SK-N-SH treated with all-trans-retinoic acid at 6 μM for 48 hours (cell line): ENCODE results near the gene KIF1C.

Experiments used
- ATAC-seq: fragments of 200-7000 bp; cut with Tn5 transposase; 3 replicates; pipeline ENCODE4 v1.9.1; 2020; ENCODE audit warnings: mild to moderate bottlenecking, moderate library complexity
- ARNTL ChIP-seq: fragments of 450-650 bp; formaldehyde crosslinking; IDR thresholded peaks from 2 replicates; pipeline ENCODE4 v1.5.0; 2020; ENCODE audit warnings: low read depth, mild to moderate bottlenecking, moderate library complexity, borderline replicate concordance
- BACH2 ChIP-seq: fragments of 250-450 bp; sonication (Bioruptor Pico); IDR thresholded peaks from 2 replicates; pipeline ENCODE4 v1.9.0; 2021; ENCODE audit warnings: mild to moderate bottlenecking, borderline replicate concordance
- CREB5 ChIP-seq: fragments of 250-450 bp; sonication (Bioruptor Pico); IDR thresholded peaks from 2 replicates; pipeline ENCODE4 v1.5.1; 2020; ENCODE audit warnings: low read depth, mild to moderate bottlenecking, moderate library complexity
- CSDC2 ChIP-seq: fragments of 250-450 bp; sonication (Bioruptor Pico); IDR thresholded peaks from 2 replicates; pipeline ENCODE4 v1.5.0; 2020; ENCODE audit warnings: mild to moderate bottlenecking, moderate library complexity
- CSRNP3 ChIP-seq: fragments of 250-450 bp; sonication (Bioruptor Pico); IDR thresholded peaks from 2 replicates; pipeline ENCODE4 v1.5.1; 2021; ENCODE audit warnings: mild to moderate bottlenecking, moderate library complexity
- ESRRG ChIP-seq: fragments of 250-450 bp; sonication (Bioruptor Pico); IDR thresholded peaks from 2 replicates; pipeline ENCODE4 v1.6.1; 2021; ENCODE audit warnings: mild to moderate bottlenecking
- GLIS3 ChIP-seq: fragments of 250-450 bp; sonication (Bioruptor Pico); IDR thresholded peaks from 2 replicates; pipeline ENCODE4 v1.5.0; 2020; ENCODE audit warnings: mild to moderate bottlenecking, moderate library complexity
- OSR1 ChIP-seq: fragments of 250-450 bp; sonication (Bioruptor Pico); IDR thresholded peaks from 2 replicates; pipeline ENCODE4 v1.8.0; 2022; ENCODE audit warnings: moderate library complexity, mild to moderate bottlenecking, inconsistent platforms
- PATZ1 ChIP-seq: fragments of 250-450 bp; sonication (Bioruptor Pico); IDR thresholded peaks from 2 replicates; pipeline ENCODE4 v1.8.0; 2020; ENCODE audit warnings: mild to moderate bottlenecking, moderate library complexity, borderline replicate concordance
- POU6F1 ChIP-seq: fragments of 250-450 bp; sonication (Bioruptor Pico); IDR thresholded peaks from 2 replicates; pipeline ENCODE4 v1.8.0; 2021; ENCODE audit warnings: low read depth, mild to moderate bottlenecking, moderate library complexity, borderline replicate concordance
- PPARA ChIP-seq: fragments of 250-450 bp; sonication (Bioruptor Pico); IDR thresholded peaks from 2 replicates; pipeline ENCODE4 v1.5.0; 2020; ENCODE audit warnings: mild to moderate bottlenecking, borderline replicate concordance
- RARB ChIP-seq: fragments of 250-450 bp; sonication (Bioruptor Pico); IDR thresholded peaks from 2 replicates; pipeline ENCODE4 v1.8.0; 2021; ENCODE audit warnings: mild to moderate bottlenecking, moderate library complexity
- SNAI2 ChIP-seq: fragments of 250-450 bp; sonication (Bioruptor Pico); IDR thresholded peaks from 2 replicates; pipeline ENCODE4 v1.5.0; 2020; ENCODE audit warnings: mild to moderate bottlenecking, moderate library complexity
- TCF4 ChIP-seq: fragments of 250-450 bp; sonication (Bioruptor Pico); IDR thresholded peaks from 2 replicates; pipeline ENCODE4 v1.8.0; 2021; ENCODE audit warnings: mild to moderate bottlenecking, moderate library complexity, borderline replicate concordance
- TOX ChIP-seq: fragments of 250-450 bp; sonication (Bioruptor Pico); IDR thresholded peaks from 2 replicates; pipeline ENCODE4 v1.8.0; 2021; ENCODE audit warnings: mild to moderate bottlenecking, moderate library complexity, borderline replicate concordance
- TSHZ2 ChIP-seq: fragments of 250-450 bp; sonication (Bioruptor Pico); IDR thresholded peaks from 2 replicates; pipeline ENCODE4 v1.5.0; 2020; ENCODE audit warnings: mild to moderate bottlenecking, moderate library complexity
- ZFP3 ChIP-seq: fragments of 250-450 bp; sonication (Bioruptor Pico); IDR thresholded peaks from 2 replicates; pipeline ENCODE4 v1.5.0; 2020; ENCODE audit warnings: mild to moderate bottlenecking, moderate library complexity
- ZFP30 ChIP-seq: fragments of 450-650 bp; formaldehyde crosslinking; IDR thresholded peaks from 2 replicates; pipeline ENCODE4 v1.5.0; 2022; ENCODE audit warnings: mild to moderate bottlenecking, moderate library complexity
- ZNF565 ChIP-seq: fragments of 450-650 bp; formaldehyde crosslinking; conservative IDR thresholded peaks from 2 replicates; pipeline ENCODE4 v1.5.0; 2020; ENCODE audit warnings: low read depth, mild to moderate bottlenecking, moderate library complexity
- ZNF70 ChIP-seq: fragments of 450-650 bp; formaldehyde crosslinking; IDR thresholded peaks from 2 replicates; pipeline ENCODE4 v1.5.0; 2020; ENCODE audit warnings: mild to moderate bottlenecking, moderate library complexity
- ZNF8 ChIP-seq: fragments of 450-650 bp; formaldehyde crosslinking; IDR thresholded peaks from 2 replicates; pipeline ENCODE4 v1.5.0; 2020; ENCODE audit warnings: mild to moderate bottlenecking, moderate library complexity

Gene KIF1C

GRCh38 chr17:4972752-4973151, 25.0 kb upstream of the KIF1C start:
- no peak for ATAC-seq
- no peak for TF ChIP-seq PPARA (CRISPR knock-in tag)
- TF ChIP-seq CSRNP3 (CRISPR knock-in tag) = no peak
- no peak for TF ChIP-seq ARNTL (CRISPR knock-in tag)
- no peak for TF ChIP-seq ESRRG (CRISPR knock-in tag)
- no peak for TF ChIP-seq TCF4 (CRISPR knock-in tag)
- TF ChIP-seq ZNF70 (CRISPR knock-in tag) = no peak
- TF ChIP-seq PATZ1 (CRISPR knock-in tag) = no peak
- no peak for TF ChIP-seq OSR1 (CRISPR knock-in tag)
- TF ChIP-seq SNAI2 = no peak
- TF ChIP-seq ZFP30 (CRISPR knock-in tag) = no peak
- TF ChIP-seq GLIS3 = no peak

- ATAC-seq = no peak
- TF ChIP-seq PPARA (CRISPR knock-in tag) = no peak
- TF ChIP-seq CSRNP3 (CRISPR knock-in tag) = no peak
- TF ChIP-seq PATZ1 (CRISPR knock-in tag) = no peak
- no peak for TF ChIP-seq RARB (CRISPR knock-in tag)
- no peak for TF ChIP-seq TCF4 (CRISPR knock-in tag)
- no peak for TF ChIP-seq CREB5 (CRISPR knock-in tag)
- TF ChIP-seq POU6F1 = no peak
- TF ChIP-seq ZNF8 = no peak
- no peak for TF ChIP-seq ARNTL (CRISPR knock-in tag)
- no peak for TF ChIP-seq ZFP30 (CRISPR knock-in tag)
- TF ChIP-seq BACH2 = no peak
- TF ChIP-seq ESRRG (CRISPR knock-in tag) = no peak
- TF ChIP-seq ZNF565 (CRISPR knock-in tag) = no peak
- no peak for TF ChIP-seq OSR1 (CRISPR knock-in tag)
- no peak for TF ChIP-seq TSHZ2
- no peak for TF ChIP-seq CSDC2 (CRISPR knock-in tag)
- no peak for TF ChIP-seq ZFP3 (CRISPR knock-in tag)
- TF ChIP-seq TOX = no peak
Measured at GRCh38 chr17:4973256-4974114, 24.3 kb upstream of the KIF1C start.
